SU-DHL-6 (cell line): ENCODE data around the gene PRPF31.

Experiments used
- EZH2phosphoT487 ChIP-seq: fragments of 200-600 bp; sonication (generic), shearing (Covaris generic); conservative IDR thresholded peaks from 2 replicates; pipeline ENCODE4 v1.6.1; 2018; ENCODE audit warnings: mild to moderate bottlenecking, antibody characterized with exemption, low read length, moderate library complexity, mixed read lengths
- TF ChIP-seq, protein P1 (sequence below): fragments of 200-600 bp; sonication (generic); IDR thresholded peaks from one replicate; pipeline ENCODE4 v1.5.1; 2017; ENCODE audit warnings: antibody characterized with exemption, mild to moderate bottlenecking, low read length, moderate library complexity; ENCODE audit not compliant: insufficient read depth, poor library complexity, severe bottlenecking

GRCh38 chr19:54104998-54105715 is 10.4 kb upstream of the PRPF31 start:
- TF ChIP-seq, protein P1, sequence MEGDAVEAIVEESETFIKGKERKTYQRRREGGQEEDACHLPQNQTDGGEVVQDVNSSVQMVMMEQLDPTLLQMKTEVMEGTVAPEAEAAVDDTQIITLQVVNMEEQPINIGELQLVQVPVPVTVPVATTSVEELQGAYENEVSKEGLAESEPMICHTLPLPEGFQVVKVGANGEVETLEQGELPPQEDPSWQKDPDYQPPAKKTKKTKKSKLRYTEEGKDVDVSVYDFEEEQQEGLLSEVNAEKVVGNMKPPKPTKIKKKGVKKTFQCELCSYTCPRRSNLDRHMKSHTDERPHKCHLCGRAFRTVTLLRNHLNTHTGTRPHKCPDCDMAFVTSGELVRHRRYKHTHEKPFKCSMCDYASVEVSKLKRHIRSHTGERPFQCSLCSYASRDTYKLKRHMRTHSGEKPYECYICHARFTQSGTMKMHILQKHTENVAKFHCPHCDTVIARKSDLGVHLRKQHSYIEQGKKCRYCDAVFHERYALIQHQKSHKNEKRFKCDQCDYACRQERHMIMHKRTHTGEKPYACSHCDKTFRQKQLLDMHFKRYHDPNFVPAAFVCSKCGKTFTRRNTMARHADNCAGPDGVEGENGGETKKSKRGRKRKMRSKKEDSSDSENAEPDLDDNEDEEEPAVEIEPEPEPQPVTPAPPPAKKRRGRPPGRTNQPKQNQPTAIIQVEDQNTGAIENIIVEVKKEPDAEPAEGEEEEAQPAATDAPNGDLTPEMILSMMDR, result no peak
- TF ChIP-seq EZH2phosphoT487, result no peak
